HepG2 (cell line): ENCODE measurements around the gene TUBB. TPM values are rescaled to one million over a fixed set of nuclear protein-coding genes. Genes with fewer than 3 reads are reported as not detected.

ENCODE experiments used
- ATF7-NPFF ChIP-seq: sonication (generic); formaldehyde crosslinking; IDR thresholded peaks from 2 replicates; pipeline ENCODE4 v1.8.1; 2023; ENCODE audit warnings: mild to moderate bottlenecking, low read depth, missing genetic modification reagents, moderate library complexity
- BRCA1 ChIP-seq: sonication (generic); formaldehyde crosslinking; IDR thresholded peaks from 2 replicates; pipeline ENCODE4 v1.4.0; 2020; ENCODE audit warnings: missing genetic modification reagents
- ELF1 ChIP-seq: sonication (generic); formaldehyde crosslinking; IDR thresholded peaks from 2 replicates; pipeline ENCODE4 v1.4.0; 2020; ENCODE audit warnings: missing genetic modification reagents
- FOXC1 ChIP-seq: sonication (generic); formaldehyde crosslinking; IDR thresholded peaks from 2 replicates; pipeline ENCODE4 v1.8.0; 2022; ENCODE audit warnings: mild to moderate bottlenecking, missing genetic modification reagents, borderline replicate concordance
- GLI4 ChIP-seq: sonication (generic); formaldehyde crosslinking; IDR thresholded peaks from 2 replicates; pipeline ENCODE4 v1.5.1; 2020; ENCODE audit warnings: missing genetic modification reagents, mild to moderate bottlenecking, moderate library complexity, borderline replicate concordance
- HHEX ChIP-seq: IDR thresholded peaks from 2 replicates; pipeline ENCODE4 v1.6.1; 2016; ENCODE audit warnings: control low read depth
- HMG20B ChIP-seq: conservative IDR thresholded peaks from 2 replicates; pipeline ENCODE4 v1.6.1; 2016; ENCODE audit warnings: missing genetic modification reagents, missing compliant biosample characterization
- HNRNPK ChIP-seq: fragments of 200-400 bp; formaldehyde crosslinking; IDR thresholded peaks from 2 replicates; pipeline ENCODE4 v1.6.1; 2018; ENCODE audit warnings: low read length, low read depth, moderate library complexity, mild to moderate bottlenecking; ENCODE audit not compliant: poor library complexity, severe bottlenecking
- HOXA9 ChIP-seq: sonication (generic); formaldehyde crosslinking; IDR thresholded peaks from 2 replicates; pipeline ENCODE4 v1.8.1; 2022; ENCODE audit warnings: missing genetic modification reagents, mild to moderate bottlenecking, moderate library complexity, borderline replicate concordance
- JUN ChIP-seq: sonication (generic); formaldehyde crosslinking; IDR thresholded peaks from 2 replicates; pipeline ENCODE4 v1.4.0; 2020; ENCODE audit warnings: mild to moderate bottlenecking, missing genetic modification reagents
- MTA1 ChIP-seq: sonication (generic); formaldehyde crosslinking; IDR thresholded peaks from 2 replicates; pipeline ENCODE4 v1.4.0; 2020; ENCODE audit warnings: missing genetic modification reagents, mild to moderate bottlenecking, borderline replicate concordance
- MTA3 ChIP-seq: sonication (generic); formaldehyde crosslinking; IDR thresholded peaks from 2 replicates; pipeline ENCODE4 v1.4.0; 2020; ENCODE audit warnings: missing genetic modification reagents
- MXI1 ChIP-seq: IDR thresholded peaks from 3 replicates; pipeline ENCODE4 v1.6.1; 2012; ENCODE audit warnings: low read depth, low read length, inconsistent platforms, borderline replicate concordance
- MZF1 ChIP-seq: sonication (generic); formaldehyde crosslinking; IDR thresholded peaks from 2 replicates; pipeline ENCODE4 v1.8.1; 2023; ENCODE audit warnings: mild to moderate bottlenecking, missing genetic modification reagents, borderline replicate concordance
- NKX3-1 ChIP-seq: sonication (generic); formaldehyde crosslinking; IDR thresholded peaks from 2 replicates; pipeline ENCODE4 v1.5.0; 2020; ENCODE audit warnings: missing genetic modification reagents
- ONECUT2 ChIP-seq: sonication (generic); formaldehyde crosslinking; IDR thresholded peaks from 2 replicates; pipeline ENCODE4 v1.4.0; 2020; ENCODE audit warnings: missing genetic modification reagents
- PCBP1 ChIP-seq: fragments of 200-400 bp; formaldehyde crosslinking; IDR thresholded peaks from 2 replicates; pipeline ENCODE4 v1.6.1; 2017; ENCODE audit warnings: mild to moderate bottlenecking, low read depth, low read length, borderline replicate concordance
- REXO4 ChIP-seq: sonication (generic); formaldehyde crosslinking; IDR thresholded peaks from 2 replicates; pipeline ENCODE4 v1.8.0; 2022; ENCODE audit warnings: missing genetic modification reagents, mild to moderate bottlenecking, borderline replicate concordance
- RNF2 ChIP-seq: fragments of 450-650 bp; conservative IDR thresholded peaks from 2 replicates; pipeline ENCODE4 v1.6.1; 2016; ENCODE audit warnings: low read depth
- SP4 ChIP-seq: sonication (generic); formaldehyde crosslinking; IDR thresholded peaks from 2 replicates; pipeline ENCODE4 v1.8.1; 2023; ENCODE audit warnings: mild to moderate bottlenecking, missing genetic modification reagents
- YEATS4 ChIP-seq: sonication (generic); formaldehyde crosslinking; IDR thresholded peaks from 2 replicates; pipeline ENCODE4 v1.4.0; 2020; ENCODE audit warnings: missing genetic modification reagents, borderline replicate concordance
- ZFAT ChIP-seq: sonication (generic); formaldehyde crosslinking; conservative IDR thresholded peaks from 2 replicates; pipeline ENCODE4 v1.8.1; 2023; ENCODE audit warnings: missing genetic modification reagents, inconsistent platforms
- ZNF234 ChIP-seq: sonication (generic); formaldehyde crosslinking; conservative IDR thresholded peaks from 2 replicates; pipeline ENCODE4 v1.5.1; 2020; ENCODE audit warnings: mild to moderate bottlenecking, missing genetic modification reagents
- ZNF282 ChIP-seq: fragments of 450-650 bp; IDR thresholded peaks from 2 replicates; pipeline ENCODE4 v1.6.1; 2018; ENCODE audit not compliant: partially characterized antibody
- ZNF549 ChIP-seq: sonication (generic); formaldehyde crosslinking; IDR thresholded peaks from 2 replicates; pipeline ENCODE4 v1.5.0; 2020; ENCODE audit warnings: missing genetic modification reagents
- ZNF615 ChIP-seq: sonication (generic); formaldehyde crosslinking; IDR thresholded peaks from 2 replicates; pipeline ENCODE4 v1.5.0; 2020; ENCODE audit warnings: mild to moderate bottlenecking, missing genetic modification reagents, borderline replicate concordance
- ZNF749 ChIP-seq: sonication (generic); formaldehyde crosslinking; IDR thresholded peaks from 2 replicates; pipeline ENCODE4 v1.8.0; 2022; ENCODE audit warnings: mild to moderate bottlenecking, missing genetic modification reagents, moderate library complexity, borderline replicate concordance
- ZNF878 ChIP-seq: sonication (generic); formaldehyde crosslinking; IDR thresholded peaks from 2 replicates; pipeline ENCODE4 v1.8.1; 2023; ENCODE audit warnings: mild to moderate bottlenecking, missing genetic modification reagents, moderate library complexity
- ZSCAN12 ChIP-seq: sonication (generic); formaldehyde crosslinking; IDR thresholded peaks from 2 replicates; pipeline ENCODE4 v1.9.0; 2021; ENCODE audit warnings: mild to moderate bottlenecking, missing genetic modification reagents
- polyA plus RNA-seq, 8 experiments: library from polyadenylated mRNA; depleted of rRNA in 3 of 8; stranded (reverse) in 7 of 8; unstranded in 1 of 8; fragments of >200 nt; fragmentation: Illumina TruSeq in 4 of 8; extraction: Trizol in 4 of 8; gene quantifications; 2 replicates each; pipeline versions ENCODE4 v1.2.1 to v1.2.3, GENCODE V29; 2011 to 2016; ENCODE audit warnings: low read depth in 4 of 8, missing spikeins in 1 of 8, mixed read lengths in 1 of 8; ENCODE audit not compliant: insufficient read depth in 1 of 8
- total RNA-seq, 5 experiments: library from RNA; depleted of rRNA; stranded (reverse); fragments of >200 nt; fragmentation: Illumina TruSeq; extraction: Trizol; gene quantifications; 2 replicates each; pipeline ENCODE4 v1.2.3, GENCODE V29; 2016; ENCODE audit warnings: low read depth in 1 of 5
- TF ChIP-seq, protein P1 (sequence below): IDR thresholded peaks from 2 replicates; pipeline ENCODE4 v1.6.1; 2016; ENCODE audit warnings: missing genetic modification reagents, missing compliant biosample characterization
- TF ChIP-seq, protein P2 (sequence below), 2 experiments: fragments of 450-650 bp in 1 of 2; sonication (generic) in 1 of 2; formaldehyde crosslinking; IDR thresholded peaks; 2 replicates each; pipeline versions ENCODE4 v1.5.0 to v1.8.0; 2020 to 2022; ENCODE audit warnings: mild to moderate bottlenecking in 1 of 2, missing genetic modification reagents in 1 of 2

TUBB gene
- total and polyA plus RNA-seq, 2 of the 13 experiments (the other 11 are each of a cell fraction or from before 2014, with no cell fraction given), result 911 to 1,163 TPM

DNA sequence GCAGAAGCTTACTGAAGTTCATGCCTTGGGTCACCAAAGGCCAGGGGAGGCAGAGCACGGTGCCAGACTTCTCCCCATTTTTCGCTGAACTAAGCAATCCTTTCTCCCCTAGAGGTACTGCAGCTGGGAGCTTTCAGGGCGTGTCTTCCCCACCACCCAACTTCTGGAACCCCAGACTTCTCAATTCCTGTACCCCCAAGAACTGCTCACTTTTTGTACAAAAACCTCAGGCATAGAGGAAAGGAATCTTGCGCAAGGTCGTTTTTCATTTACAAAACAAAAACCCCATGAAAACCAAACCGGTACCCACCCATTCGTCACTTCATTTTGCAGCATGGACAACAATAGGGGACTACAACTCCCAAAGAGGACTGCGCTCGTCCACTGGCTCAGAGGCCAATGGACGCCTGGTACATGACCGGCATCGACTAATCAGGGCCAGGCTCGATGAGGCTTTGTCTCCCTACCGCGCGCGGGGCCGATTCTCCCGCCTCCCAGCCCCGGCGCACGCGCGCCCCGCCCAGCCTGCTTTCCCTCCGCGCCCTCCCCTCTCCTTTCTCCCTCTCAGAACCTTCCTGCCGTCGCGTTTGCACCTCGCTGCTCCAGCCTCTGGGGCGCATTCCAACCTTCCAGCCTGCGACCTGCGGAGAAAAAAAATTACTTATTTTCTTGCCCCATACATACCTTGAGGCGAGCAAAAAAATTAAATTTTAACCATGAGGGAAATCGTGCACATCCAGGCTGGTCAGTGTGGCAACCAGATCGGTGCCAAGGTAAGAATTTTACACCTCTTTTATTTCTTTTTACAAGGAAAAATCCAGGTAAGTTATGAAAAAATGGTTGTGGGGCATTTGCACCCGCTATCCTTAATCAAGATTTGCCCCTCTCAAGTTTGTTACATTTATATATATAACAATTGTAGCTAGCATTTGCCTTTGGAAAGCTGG lies at the start of gene TUBB (continued):
- TF ChIP-seq MXI1 (peak; percentile 92; the same call in 1 of the 3 replicates), FOXC1 (CRISPR knock-in tag) (no peak; the same call in none of the 2 replicates), ZNF749 (peak; percentile 86; the same call in 1 of the 2 replicates), GLI4 (CRISPR knock-in tag) (no peak), HNRNPK (no peak), JUN (CRISPR knock-in tag) (no peak), REXO4 (CRISPR knock-in tag) (no peak), YEATS4 (CRISPR knock-in tag) (peak; percentile 14; the same call in 1 of the 2 replicates), ZFAT (no peak), MTA1 (no peak), SP4 (CRISPR knock-in tag) (peak; percentile 72), ZSCAN12 (CRISPR knock-in tag) (no peak; the same call in 1 of the 2 replicates), HMG20B (CRISPR knock-in tag) (no peak), BRCA1 (CRISPR knock-in tag) (no peak), HOXA9 (no peak), ATF7-NPFF (no peak; the same call in 1 of the 2 replicates), MTA3 (CRISPR knock-in tag) (no peak), ZNF615 (CRISPR knock-in tag) (no peak), MZF1 (CRISPR knock-in tag) (0 out of 2 replicates have a peak, but pooled peaks have one; percentile 58), ZNF282 (no peak), ZNF878 (CRISPR knock-in tag) (no peak), ZNF234 (no peak), RNF2 (no peak), ONECUT2 (CRISPR knock-in tag) (no peak), ZNF549 (CRISPR knock-in tag) (0 out of 2 replicates have a peak, but pooled peaks have one; percentile 58), ELF1 (CRISPR knock-in tag) (peak; percentile 13; the same call in 1 of the 2 replicates), PCBP1 (no peak), HHEX (CRISPR knock-in tag) (no peak), NKX3-1 (CRISPR knock-in tag) (no peak; the same call in 1 of the 2 replicates)
- TF ChIP-seq, protein P1, sequence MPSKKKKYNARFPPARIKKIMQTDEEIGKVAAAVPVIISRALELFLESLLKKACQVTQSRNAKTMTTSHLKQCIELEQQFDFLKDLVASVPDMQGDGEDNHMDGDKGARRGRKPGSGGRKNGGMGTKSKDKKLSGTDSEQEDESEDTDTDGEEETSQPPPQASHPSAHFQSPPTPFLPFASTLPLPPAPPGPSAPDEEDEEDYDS (CRISPR knock-in tag), result peak; percentile 92
- TF ChIP-seq, protein P2, sequence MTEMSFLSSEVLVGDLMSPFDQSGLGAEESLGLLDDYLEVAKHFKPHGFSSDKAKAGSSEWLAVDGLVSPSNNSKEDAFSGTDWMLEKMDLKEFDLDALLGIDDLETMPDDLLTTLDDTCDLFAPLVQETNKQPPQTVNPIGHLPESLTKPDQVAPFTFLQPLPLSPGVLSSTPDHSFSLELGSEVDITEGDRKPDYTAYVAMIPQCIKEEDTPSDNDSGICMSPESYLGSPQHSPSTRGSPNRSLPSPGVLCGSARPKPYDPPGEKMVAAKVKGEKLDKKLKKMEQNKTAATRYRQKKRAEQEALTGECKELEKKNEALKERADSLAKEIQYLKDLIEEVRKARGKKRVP (CRISPR knock-in tag; IDR thresholded peaks at IDR 0.05), result no peak
